IPS-20b (cell line): ENCODE data around the gene NTHL1.

Experiments
- H3K27ac ChIP-seq: one replicate; pipeline ENCODE4 v1.5.1; 2013; ENCODE audit warnings: low read length
- H3K27me3 ChIP-seq: 2 replicates; pipeline ENCODE4 v1.6.1; 2013; ENCODE audit warnings: mild to moderate bottlenecking, low read length, inconsistent platforms; ENCODE audit not compliant: insufficient read depth
- H3K36me3 ChIP-seq: 2 replicates; pipeline ENCODE4 v1.6.1; 2013; ENCODE audit warnings: low read depth, mild to moderate bottlenecking, inconsistent platforms, low read length, moderate library complexity; ENCODE audit not compliant: insufficient read depth
- H3K4me1 ChIP-seq: 2 replicates; pipeline ENCODE4 v1.6.1; 2013; ENCODE audit warnings: mild to moderate bottlenecking, control low read depth, inconsistent platforms, low read length, moderate library complexity; ENCODE audit not compliant: insufficient read depth
- H3K4me3 ChIP-seq: 2 replicates; pipeline ENCODE4 v1.5.1; 2013; ENCODE audit warnings: mild to moderate bottlenecking, low read length, inconsistent platforms
- H3K9ac ChIP-seq: 2 replicates; pipeline ENCODE4 v1.6.1; 2013; ENCODE audit warnings: low read depth, mild to moderate bottlenecking, inconsistent platforms, low read length, moderate library complexity
- H3K9me3 ChIP-seq: 2 replicates; pipeline ENCODE4 v1.6.1; 2013; ENCODE audit warnings: mild to moderate bottlenecking, low read depth, low read length, inconsistent platforms; ENCODE audit not compliant: insufficient read depth

Gene NTHL1

DNA sequence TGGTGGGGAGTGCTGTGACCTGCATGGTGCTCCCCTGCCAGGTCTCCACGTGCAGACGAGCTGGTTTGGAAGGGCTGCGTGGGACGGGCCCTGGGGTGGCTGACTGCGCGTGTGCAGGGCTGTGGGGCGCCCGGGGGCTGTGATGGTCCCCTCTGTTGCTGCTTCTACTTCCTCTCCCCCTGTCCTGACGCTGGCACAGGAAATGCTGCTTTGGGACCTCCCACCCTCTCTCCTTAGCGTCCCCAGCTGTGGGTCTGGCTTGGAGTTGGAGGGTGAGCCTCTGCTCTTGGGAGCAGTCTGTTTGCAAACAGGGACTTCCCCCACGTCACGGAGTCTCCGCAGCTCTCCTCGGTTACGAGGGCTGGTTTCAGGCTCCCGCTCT lies 35.3 kb upstream of the NTHL1 start:
- Histone ChIP-seq H3K9me3 (no peaks in the 10 kb centered on the region), H3K4me1 (no peaks in the 10 kb centered on the region), H3K27me3 (no peaks in the 10 kb centered on the region), H3K4me3 (no peak overlapping the region), H3K36me3 (peaks cover 29% of the 10 kb centered on the region), H3K27ac (no peak overlapping the region), H3K9ac (no peak overlapping the region)

GRCh38 chr16:2082171-2082982 lies 34.7 kb upstream of the NTHL1 start:
- Histone ChIP-seq H3K36me3 (peaks cover 29% of the 10 kb centered on the region), H3K27me3 (no peaks in the 10 kb centered on the region), H3K9ac (no peak overlapping the region), H3K27ac (no peak overlapping the region), H3K4me1 (no peaks in the 10 kb centered on the region), H3K4me3 (no peak overlapping the region), H3K9me3 (no peaks in the 10 kb centered on the region)

- peaks cover 24% of the 10 kb centered on the region for H3K36me3 ChIP-seq
Measured at GRCh38 chr16:2081201-2082084, 33.8 kb upstream of the NTHL1 start.

DNA sequence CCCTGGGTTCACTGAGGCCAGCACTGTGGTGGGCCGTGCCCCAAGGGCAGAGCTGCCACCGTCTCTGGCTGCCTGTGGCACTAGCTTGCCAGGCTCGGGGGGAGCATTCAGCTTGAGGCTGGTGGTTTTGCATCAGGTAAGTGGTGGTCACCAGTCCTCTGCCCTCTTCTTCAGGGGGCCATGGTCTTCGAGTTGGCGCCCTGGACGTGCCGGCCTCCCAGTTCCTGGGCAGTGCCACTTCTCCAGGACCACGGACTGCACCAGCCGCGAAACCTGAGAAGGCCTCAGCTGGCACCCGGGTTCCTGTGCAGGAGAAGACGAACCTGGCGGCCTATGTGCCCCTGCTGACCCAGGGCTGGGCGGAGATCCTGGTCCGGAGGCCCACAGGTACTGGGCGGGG lies 32.4 kb upstream of the NTHL1 start:
- no peaks in the 10 kb centered on the region for H3K27me3 ChIP-seq
- no peaks in the 10 kb centered on the region for H3K4me1 ChIP-seq
- no peaks in the 10 kb centered on the region for H3K9me3 ChIP-seq
- no peak overlapping the region for H3K4me3 ChIP-seq
- H3K27ac ChIP-seq = no peak overlapping the region
- peaks cover 24% of the 10 kb centered on the region; the same call in 1 of the 2 replicates for H3K36me3 ChIP-seq
- no peak overlapping the region for H3K9ac ChIP-seq

More at GRCh38 chr16:2081201-2082084, 33.8 kb upstream of the NTHL1 start:
- Histone ChIP-seq H3K9ac (no peak overlapping the region), H3K9me3 (no peaks in the 10 kb centered on the region), H3K27me3 (no peaks in the 10 kb centered on the region), H3K4me1 (no peaks in the 10 kb centered on the region), H3K4me3 (no peak overlapping the region), H3K27ac (no peak overlapping the region)

DNA sequence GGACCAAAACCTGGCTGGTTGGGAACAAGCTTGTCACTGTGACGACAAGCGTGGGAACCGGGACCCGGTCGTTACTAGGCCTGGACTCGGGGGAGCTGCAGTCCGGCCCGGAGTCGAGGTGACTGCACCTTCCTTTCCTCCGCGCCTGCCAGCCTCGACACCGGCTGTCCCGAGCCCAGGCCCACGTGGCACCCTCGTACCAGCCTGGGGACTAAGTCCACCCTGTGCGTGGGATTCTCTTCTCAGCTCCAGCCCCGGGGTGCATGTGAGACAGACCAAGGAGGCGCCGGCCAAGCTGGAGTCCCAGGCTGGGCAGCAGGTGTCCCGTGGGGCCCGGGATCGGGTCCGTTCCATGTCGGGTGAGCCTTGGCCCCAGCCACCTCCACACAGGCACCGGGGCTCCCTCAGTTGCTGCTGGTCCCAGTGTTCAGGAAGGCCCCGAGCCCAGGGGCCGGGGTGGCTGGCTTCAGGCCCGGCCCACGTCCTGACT lies 31.7 kb upstream of the NTHL1 start:
- Histone ChIP-seq H3K9ac (no peak overlapping the region), H3K27ac (no peak overlapping the region), H3K4me1 (no peaks in the 10 kb centered on the region)

DNA sequence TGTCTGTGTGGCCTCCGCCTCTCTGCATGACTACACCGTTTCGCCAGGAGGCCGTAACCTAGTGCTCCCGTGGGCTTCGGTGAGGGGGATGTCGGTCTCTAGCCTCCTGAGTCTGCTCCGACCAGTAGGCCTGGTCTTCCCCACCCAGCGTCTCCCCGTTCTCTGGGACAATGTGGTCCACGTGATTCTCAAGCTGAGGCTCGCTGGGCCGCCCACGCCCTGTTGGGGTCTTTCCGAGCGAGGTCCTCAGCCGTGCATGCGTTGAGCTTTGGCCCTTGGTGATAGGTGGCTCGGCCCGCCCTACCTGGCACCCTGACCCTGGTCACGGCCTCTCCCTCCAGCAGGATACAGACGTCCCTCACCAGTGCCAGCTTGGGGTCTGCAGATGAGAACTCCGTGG lies 31.1 kb upstream of the NTHL1 start:
- H3K4me3 ChIP-seq = no peak overlapping the region
- H3K9ac ChIP-seq = no peak overlapping the region
- H3K27ac ChIP-seq = no peak overlapping the region
- H3K4me1 ChIP-seq = no peaks in the 10 kb centered on the region
- H3K9me3 ChIP-seq = no peaks in the 10 kb centered on the region
- no peaks in the 10 kb centered on the region for H3K27me3 ChIP-seq
- peaks cover 24% of the 10 kb centered on the region; the same call in 1 of the 2 replicates for H3K36me3 ChIP-seq

More for the DNA sequence above, 31.7 kb upstream of the NTHL1 start:
- H3K9me3 ChIP-seq = no peaks in the 10 kb centered on the region
- peaks cover 24% of the 10 kb centered on the region; the same call in 1 of the 2 replicates for H3K36me3 ChIP-seq
- no peak overlapping the region for H3K4me3 ChIP-seq
- no peaks in the 10 kb centered on the region for H3K27me3 ChIP-seq

DNA sequence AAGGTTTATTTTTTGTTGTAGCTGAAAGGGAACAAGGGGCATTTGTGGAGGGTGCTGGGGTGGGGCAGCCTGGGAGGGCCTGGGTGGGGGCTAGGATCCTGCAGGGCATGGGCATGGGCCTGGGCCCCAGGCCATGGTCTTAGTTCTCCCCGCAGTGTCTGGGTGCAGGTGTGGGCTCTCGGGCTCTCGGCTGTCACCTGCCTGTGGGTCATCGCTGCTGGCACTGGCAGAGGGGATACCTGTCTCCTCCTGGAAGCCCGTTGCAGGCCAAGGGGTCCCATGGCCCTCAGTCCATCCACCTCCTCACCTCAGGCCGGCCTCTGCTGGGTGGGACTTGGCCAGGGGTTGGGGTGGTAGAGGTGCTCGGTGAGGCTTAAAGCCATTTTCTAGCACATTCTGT lies 30.5 kb upstream of the NTHL1 start:
- Histone ChIP-seq H3K27ac (no peak overlapping the region), H3K36me3 (peaks cover 20% of the 10 kb centered on the region; the same call in 1 of the 2 replicates), H3K9me3 (no peaks in the 10 kb centered on the region), H3K27me3 (no peaks in the 10 kb centered on the region), H3K4me1 (no peaks in the 10 kb centered on the region), H3K9ac (no peak overlapping the region), H3K4me3 (no peak overlapping the region)

GRCh38 chr16:2077696-2078095 lies 30.1 kb upstream of the NTHL1 start:
- no peak overlapping the region for H3K9ac ChIP-seq
- H3K9me3 ChIP-seq = no peaks in the 10 kb centered on the region
- no peak overlapping the region for H3K27ac ChIP-seq
- no peaks in the 10 kb centered on the region for H3K4me1 ChIP-seq
- H3K4me3 ChIP-seq = no peak overlapping the region
- no peaks in the 10 kb centered on the region for H3K27me3 ChIP-seq
- H3K36me3 ChIP-seq = peaks cover 24% of the 10 kb centered on the region; the same call in 1 of the 2 replicates

- H3K9me3 ChIP-seq = no peaks in the 10 kb centered on the region
- no peaks in the 10 kb centered on the region for H3K27me3 ChIP-seq
- H3K4me1 ChIP-seq = no peaks in the 10 kb centered on the region
- no peak overlapping the region for H3K4me3 ChIP-seq
- no peak overlapping the region for H3K27ac ChIP-seq
- no peak overlapping the region for H3K9ac ChIP-seq
- peaks cover 26% of the 10 kb centered on the region for H3K36me3 ChIP-seq
Measured at GRCh38 chr16:2077016-2077415, 29.4 kb upstream of the NTHL1 start.

DNA sequence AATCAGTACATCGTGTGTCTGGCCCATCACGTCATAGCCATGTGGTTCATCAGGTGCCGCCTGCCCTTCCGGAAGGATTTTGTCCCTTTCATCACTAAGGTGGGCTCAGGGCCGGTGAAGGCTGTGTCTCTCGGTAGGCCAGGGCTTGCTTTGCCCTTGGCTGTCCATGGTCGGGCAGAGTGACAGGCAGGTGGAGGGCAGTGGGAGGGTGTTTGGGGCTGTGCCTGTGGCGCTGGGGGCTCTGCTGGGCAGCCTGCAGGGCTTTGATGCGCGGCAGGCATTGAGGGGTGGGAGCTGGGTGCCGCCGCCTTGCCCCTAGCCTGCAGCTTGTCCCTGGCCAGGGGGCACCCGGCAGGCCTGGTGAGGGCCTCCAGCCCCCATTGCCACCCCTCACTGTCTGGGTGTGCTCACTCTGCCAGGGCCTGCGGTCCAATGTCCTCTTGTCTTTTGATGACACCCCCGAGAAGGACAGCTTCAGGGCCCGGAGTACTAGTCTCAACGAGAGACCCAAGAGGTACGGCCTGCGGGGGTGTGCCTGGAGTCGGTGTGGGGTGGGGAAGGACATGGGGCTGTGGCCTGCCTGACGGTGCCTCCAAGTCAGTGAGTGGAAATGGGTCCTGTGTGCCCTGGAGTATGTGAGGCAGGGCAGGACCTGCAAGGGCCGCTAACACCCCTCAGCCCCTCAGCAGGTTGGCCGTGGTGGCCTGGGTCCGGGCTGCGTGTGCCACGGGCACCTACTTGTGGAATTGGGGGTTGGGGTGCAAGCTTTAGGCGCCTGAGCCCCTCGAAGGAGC lies 28.6 kb upstream of the NTHL1 start:
- no peak overlapping the region for H3K27ac ChIP-seq
- no peaks in the 10 kb centered on the region for H3K27me3 ChIP-seq
- H3K36me3 ChIP-seq = peaks cover 23% of the 10 kb centered on the region
- no peak overlapping the region for H3K9ac ChIP-seq
- H3K9me3 ChIP-seq = no peaks in the 10 kb centered on the region
- H3K4me1 ChIP-seq = no peaks in the 10 kb centered on the region
- H3K4me3 ChIP-seq = no peak overlapping the region

- Histone ChIP-seq H3K9ac (no peak overlapping the region), H3K4me3 (no peak overlapping the region), H3K4me1 (no peaks in the 10 kb centered on the region), H3K27me3 (no peaks in the 10 kb centered on the region), H3K27ac (no peak overlapping the region), H3K9me3 (no peaks in the 10 kb centered on the region), H3K36me3 (peaks cover 22% of the 10 kb centered on the region; the same call in 1 of the 2 replicates)
Measured at GRCh38 chr16:2075631-2076030, 28.0 kb upstream of the NTHL1 start.
